H9 (cell line): ENCODE results near the gene C1orf52. TPM values are rescaled to one million over a fixed set of nuclear protein-coding genes. Genes with fewer than 3 reads are reported as not detected.

ENCODE experiments used
- DNase-seq: peaks from one replicate; pipeline ENCODE4 v3.0.0-alpha.2; 2017
- H2AFZ ChIP-seq: one replicate; pipeline ENCODE4 v1.6.1; 2013; ENCODE audit warnings: mild to moderate bottlenecking, low read length, control low read depth, moderate library complexity
- H2AK5ac ChIP-seq: 2 replicates; pipeline ENCODE4 v1.6.1; 2013; ENCODE audit warnings: low read length, control low read depth, mixed read lengths; ENCODE audit not compliant: insufficient read length
- H2BK120ac ChIP-seq: one replicate; pipeline ENCODE4 v1.6.1; 2013; ENCODE audit warnings: low read depth, mild to moderate bottlenecking, low read length, control low read depth, inconsistent platforms; ENCODE audit not compliant: poor library complexity, severe bottlenecking
- H2BK12ac ChIP-seq: 2 replicates; pipeline ENCODE4 v1.6.1; 2013; ENCODE audit warnings: low read length, control low read depth, mixed read lengths, low read depth; ENCODE audit not compliant: insufficient read length
- H2BK15ac ChIP-seq: 2 replicates; pipeline ENCODE4 v1.6.1; 2013; ENCODE audit warnings: low read depth, low read length, control low read depth
- H2BK20ac ChIP-seq: one replicate; pipeline ENCODE4 v1.6.1; 2013; ENCODE audit warnings: low read depth, mild to moderate bottlenecking, low read length, control low read depth, inconsistent platforms; ENCODE audit not compliant: poor library complexity, severe bottlenecking
- H2BK5ac ChIP-seq: 2 replicates; pipeline ENCODE4 v1.6.1; 2013; ENCODE audit warnings: low read length, control low read depth, mixed read lengths; ENCODE audit not compliant: insufficient read length
- H3K14ac ChIP-seq: 2 replicates; pipeline ENCODE4 v1.6.1; 2013; ENCODE audit warnings: low read length, control low read depth; ENCODE audit not compliant: insufficient read depth
- H3K18ac ChIP-seq: 2 replicates; pipeline ENCODE4 v1.6.1; 2013; ENCODE audit warnings: low read depth, mild to moderate bottlenecking, mixed read lengths, low read length, control low read depth; ENCODE audit not compliant: insufficient read length
- H3K23ac ChIP-seq: 2 replicates; pipeline ENCODE4 v1.6.1; 2013; ENCODE audit warnings: low read length, control low read depth, mixed read lengths, low read depth; ENCODE audit not compliant: insufficient read length
- H3K23me2 ChIP-seq: 2 replicates; pipeline ENCODE4 v1.6.1; 2013; ENCODE audit warnings: low read depth, mild to moderate bottlenecking, mixed read lengths, low read length, control low read depth; ENCODE audit not compliant: insufficient read length, poor library complexity, severe bottlenecking
- H3K27ac ChIP-seq: 2 replicates; pipeline ENCODE4 v1.5.1; 2013; ENCODE audit warnings: low read length, control low read depth, mixed read lengths, low read depth; ENCODE audit not compliant: insufficient read length
- H3K27me3 ChIP-seq: 2 replicates; pipeline ENCODE4 v1.6.1; 2013; ENCODE audit warnings: low read length, control low read depth, inconsistent platforms; ENCODE audit not compliant: insufficient read depth
- H3K4ac ChIP-seq: 2 replicates; pipeline ENCODE4 v1.6.1; 2013; ENCODE audit warnings: low read depth, mild to moderate bottlenecking, control low read depth, inconsistent platforms, low read length, moderate library complexity
- H3K4me1 ChIP-seq: 2 replicates; pipeline ENCODE4 v1.6.1; 2013; ENCODE audit warnings: low read length, control low read depth, inconsistent platforms; ENCODE audit not compliant: insufficient read depth
- H3K4me2 ChIP-seq: 2 replicates; pipeline ENCODE4 v1.6.1; 2013; ENCODE audit warnings: low read length, control low read depth, mixed read lengths; ENCODE audit not compliant: insufficient read length, insufficient read depth
- H3K56ac ChIP-seq: 2 replicates; pipeline ENCODE4 v1.6.1; 2013; ENCODE audit warnings: low read depth, mild to moderate bottlenecking, mixed read lengths, low read length, control low read depth; ENCODE audit not compliant: insufficient read length
- H3K79me1 ChIP-seq: 2 replicates; pipeline ENCODE4 v1.6.1; 2013; ENCODE audit warnings: low read depth, mild to moderate bottlenecking, moderate library complexity, low read length, control low read depth, inconsistent platforms; ENCODE audit not compliant: insufficient read depth, poor library complexity, severe bottlenecking
- H3K79me2 ChIP-seq: 2 replicates; pipeline ENCODE4 v1.6.1; 2013; ENCODE audit warnings: low read length, control low read depth, inconsistent platforms; ENCODE audit not compliant: insufficient read depth
- H3K9ac ChIP-seq: 2 replicates; pipeline ENCODE4 v1.6.1; 2013; ENCODE audit warnings: low read length, control low read depth, mixed read lengths; ENCODE audit not compliant: insufficient read length; ENCODE audit errors: extremely low read depth
- H3K9me3 ChIP-seq: one replicate; pipeline ENCODE4 v1.6.1; 2013; ENCODE audit warnings: low read depth, low read length, inconsistent platforms; ENCODE audit not compliant: control insufficient read depth
- H3T11ph ChIP-seq: one replicate; pipeline ENCODE4 v1.6.1; 2013; ENCODE audit warnings: mild to moderate bottlenecking, low read length, control low read depth, inconsistent platforms
- H4K20me1 ChIP-seq: one replicate; pipeline ENCODE4 v1.6.1; 2013; ENCODE audit not compliant: control insufficient read depth, insufficient read length, insufficient read depth
- H4K5ac ChIP-seq: 2 replicates; pipeline ENCODE4 v1.6.1; 2013; ENCODE audit warnings: low read depth, mild to moderate bottlenecking, mixed read lengths, low read length, control low read depth; ENCODE audit not compliant: insufficient read length
- H4K8ac ChIP-seq: replicated peaks from 2 replicates; pipeline ENCODE4 v1.6.1; 2013; ENCODE audit warnings: low read length, control low read depth, mixed read lengths, low read depth; ENCODE audit not compliant: insufficient read length
- H4K91ac ChIP-seq: 2 replicates; pipeline ENCODE4 v1.6.1; 2013; ENCODE audit warnings: low read depth, mild to moderate bottlenecking, moderate library complexity, mixed read lengths, low read length, control low read depth; ENCODE audit not compliant: insufficient read length
- H3K27ac Mint-ChIP-seq, 3 experiments: 2 replicates in 2 of 3; 3 replicates in 1 of 3; pipeline ENCODE4 v1.8.0; 2020 to 2021; ENCODE audit warnings: mixed read lengths in 3 of 3, mild to moderate bottlenecking in 1 of 3, moderate library complexity in 1 of 3
- H3K27me3 Mint-ChIP-seq: 2 replicates; pipeline ENCODE4 v1.8.0; 2021; ENCODE audit warnings: low read depth, mild to moderate bottlenecking, moderate library complexity, mixed read lengths
- H3K36me3 Mint-ChIP-seq, 3 experiments: 2 replicates in 2 of 3; 3 replicates in 1 of 3; pipeline ENCODE4 v1.8.0; 2020 to 2021; ENCODE audit warnings: low read depth in 3 of 3, mixed read lengths in 3 of 3; ENCODE audit not compliant: insufficient read depth in 1 of 3
- H3K4me1 Mint-ChIP-seq, 2 experiments: 2 replicates each; pipeline ENCODE4 v1.8.0; 2020; ENCODE audit warnings: mixed read lengths in 2 of 2
- H3K4me3 Mint-ChIP-seq, 2 experiments: 2 replicates in 1 of 2; 3 replicates in 1 of 2; pipeline ENCODE4 v1.8.0; 2020 to 2021; ENCODE audit warnings: mild to moderate bottlenecking in 2 of 2, mixed read lengths in 2 of 2, moderate library complexity in 1 of 2
- H3K9me3 Mint-ChIP-seq, 2 experiments: 2 replicates in 1 of 2; 3 replicates in 1 of 2; pipeline ENCODE4 v1.8.0; 2020; ENCODE audit warnings: mild to moderate bottlenecking in 2 of 2, mixed read lengths in 2 of 2, moderate library complexity in 1 of 2
- WGBS: extraction: QIAGEN DNeasy Blood & Tissue Kit; methylation state at CpG from one replicate; pipeline ENCODE4 v1.1.7; 2013; ENCODE audit warnings: missing lambda C conversion rate, low lambda C conversion rate, mixed read lengths; ENCODE audit not compliant: insufficient read length; ENCODE audit errors: extremely low coverage; 5-methylcytosine and 5-hydroxymethylcytosine counted together
- total RNA-seq: library from RNA; stranded (reverse); gene quantifications from 2 replicates; pipeline ENCODE4 v1.2.1, GENCODE V29; 2021
- TF ChIP-seq, protein P1 (sequence below): fragments of 200-600 bp; sonication (generic); conservative IDR thresholded peaks from 3 replicates; pipeline ENCODE4 v1.8.0; 2021; ENCODE audit warnings: antibody characterized with exemption, mild to moderate bottlenecking

C1orf52 gene
- total RNA-seq, 1 experiment from 2014 or later: 45.1 TPM

GRCh38 chr1:85275701-85276214 is 16.3 kb upstream of the C1orf52 start:
- peak overlapping the region; percentile 73 for H3K4me2 ChIP-seq
- Mint-ChIP-seq H3K36me3 (peaks cover 0 to 15% (median 7%) of the 10 kb centered on the region in 3 experiments; a peak in 6 of 7 replicates), H3K9me3 (no peaks in the 10 kb centered on the region), H3K27ac (peak overlapping the region; percentile 82 to 94 (median 90); a peak in 5 of 7 replicates), H3K4me3 (peak overlapping the region; percentile 86 to 90), H3K4me1 (peaks cover 25 to 37% of the 10 kb centered on the region in 2 experiments), H3K27me3 (no peaks in the 10 kb centered on the region)
- no peaks in the 10 kb centered on the region for H3K79me1 ChIP-seq
- WGBS: no CpG with 5 or more reads among the region's 13 CpGs
- H3K79me2 ChIP-seq: peaks cover 2% of the 10 kb centered on the region; the same call in 1 of the 2 replicates
- H3K18ac ChIP-seq: peak overlapping the region; percentile 24
- H4K91ac ChIP-seq: no peak overlapping the region
- H2AFZ ChIP-seq: no peak overlapping the region
- H3K27me3 ChIP-seq: no peaks in the 10 kb centered on the region
- H3K14ac ChIP-seq: peak overlapping the region; percentile 51; the same call in 1 of the 2 replicates
- TF ChIP-seq, protein P1, sequence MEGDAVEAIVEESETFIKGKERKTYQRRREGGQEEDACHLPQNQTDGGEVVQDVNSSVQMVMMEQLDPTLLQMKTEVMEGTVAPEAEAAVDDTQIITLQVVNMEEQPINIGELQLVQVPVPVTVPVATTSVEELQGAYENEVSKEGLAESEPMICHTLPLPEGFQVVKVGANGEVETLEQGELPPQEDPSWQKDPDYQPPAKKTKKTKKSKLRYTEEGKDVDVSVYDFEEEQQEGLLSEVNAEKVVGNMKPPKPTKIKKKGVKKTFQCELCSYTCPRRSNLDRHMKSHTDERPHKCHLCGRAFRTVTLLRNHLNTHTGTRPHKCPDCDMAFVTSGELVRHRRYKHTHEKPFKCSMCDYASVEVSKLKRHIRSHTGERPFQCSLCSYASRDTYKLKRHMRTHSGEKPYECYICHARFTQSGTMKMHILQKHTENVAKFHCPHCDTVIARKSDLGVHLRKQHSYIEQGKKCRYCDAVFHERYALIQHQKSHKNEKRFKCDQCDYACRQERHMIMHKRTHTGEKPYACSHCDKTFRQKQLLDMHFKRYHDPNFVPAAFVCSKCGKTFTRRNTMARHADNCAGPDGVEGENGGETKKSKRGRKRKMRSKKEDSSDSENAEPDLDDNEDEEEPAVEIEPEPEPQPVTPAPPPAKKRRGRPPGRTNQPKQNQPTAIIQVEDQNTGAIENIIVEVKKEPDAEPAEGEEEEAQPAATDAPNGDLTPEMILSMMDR: no peak
- no peak overlapping the region for H2BK120ac ChIP-seq
- no peak overlapping the region for H4K5ac ChIP-seq
- no peak overlapping the region for H3K56ac ChIP-seq
- no peak overlapping the region for H2BK20ac ChIP-seq
- no peak overlapping the region for H2BK12ac ChIP-seq
- no peak overlapping the region for H2BK5ac ChIP-seq
- H3K4me1 ChIP-seq: 0 out of 2 replicates have a peak, but pooled peaks cover 2% of the 10 kb centered on the region
- no peak overlapping the region for H3K27ac ChIP-seq
- H3K23ac ChIP-seq: no peak overlapping the region
- DNase-seq: no peak
- peak overlapping the region; percentile 86 for H3K9ac ChIP-seq
- no peak overlapping the region for H2BK15ac ChIP-seq
- no peak overlapping the region for H2AK5ac ChIP-seq
- H3T11ph ChIP-seq: no peak overlapping the region
- no peak overlapping the region for H3K4ac ChIP-seq
- peaks cover 6% of the 10 kb centered on the region for H3K23me2 ChIP-seq
- H4K20me1 ChIP-seq: no peaks in the 10 kb centered on the region
- H4K8ac ChIP-seq: no peak overlapping the region
- no peaks in the 10 kb centered on the region for H3K9me3 ChIP-seq
